22Rv1 (cell line): ENCODE data around the gene SCARF1.

Experiments used
- CTCF ChIP-seq: fragments of 450-650 bp; IDR thresholded peaks from 2 replicates; pipeline ENCODE4 v1.5.1; 2017; ENCODE audit warnings: mild to moderate bottlenecking
- ZFX ChIP-seq: fragments of 450-650 bp; IDR thresholded peaks from 2 replicates; pipeline ENCODE4 v1.6.1; 2017; ENCODE audit warnings: antibody characterized with exemption, borderline replicate concordance

- TF ChIP-seq CTCF, result no peak
- TF ChIP-seq ZFX, result no peak
Observed at GRCh38 chr17:1635675-1636465, 9.7 kb downstream of the SCARF1 start.
